Activated CD4-positive, alpha-beta T cell treated with anti-CD3 and anti-CD28 coated beads, Interleukin-2, amount 10 ng/mL, durations not matched to agents 24 days and 14 days (primary cell): ENCODE results near the gene CCDC149. TPM values are rescaled to one million over a fixed set of nuclear protein-coding genes. Genes with fewer than 3 reads are reported as not detected.

Experiments
- DNase-seq: peaks from one replicate; pipeline ENCODE4 v3.0.0; 2022
- H3K27ac Mint-ChIP-seq: one replicate; pipeline ENCODE4 v1.8.0; 2022; ENCODE audit warnings: mild to moderate bottlenecking, mixed read lengths
- H3K27me3 Mint-ChIP-seq: one replicate; pipeline ENCODE4 v1.8.0; 2022; ENCODE audit warnings: mixed read lengths
- H3K36me3 Mint-ChIP-seq: one replicate; pipeline ENCODE4 v1.8.0; 2022; ENCODE audit warnings: low read depth, mild to moderate bottlenecking, mixed read lengths
- H3K4me1 Mint-ChIP-seq: one replicate; pipeline ENCODE4 v1.8.0; 2021; ENCODE audit warnings: mixed read lengths
- H3K4me3 Mint-ChIP-seq: one replicate; pipeline ENCODE4 v1.8.0; 2022; ENCODE audit warnings: mild to moderate bottlenecking, moderate library complexity, mixed read lengths
- H3K9me3 Mint-ChIP-seq: one replicate; pipeline ENCODE4 v1.8.0; 2021; ENCODE audit warnings: mixed read lengths
- intact Hi-C: fragments of 100-400 bp; cut with micrococcal nuclease; formaldehyde crosslinking; loops from one replicate; pipeline ENCODE4 v1.15.1; 2023
- total RNA-seq: library from RNA; stranded (reverse); gene quantifications from 2 replicates; pipeline ENCODE4 v1.2.3, GENCODE V29; 2022

Gene CCDC149
- total RNA-seq, 1 donor from 2014 or later: not detected

DNA sequence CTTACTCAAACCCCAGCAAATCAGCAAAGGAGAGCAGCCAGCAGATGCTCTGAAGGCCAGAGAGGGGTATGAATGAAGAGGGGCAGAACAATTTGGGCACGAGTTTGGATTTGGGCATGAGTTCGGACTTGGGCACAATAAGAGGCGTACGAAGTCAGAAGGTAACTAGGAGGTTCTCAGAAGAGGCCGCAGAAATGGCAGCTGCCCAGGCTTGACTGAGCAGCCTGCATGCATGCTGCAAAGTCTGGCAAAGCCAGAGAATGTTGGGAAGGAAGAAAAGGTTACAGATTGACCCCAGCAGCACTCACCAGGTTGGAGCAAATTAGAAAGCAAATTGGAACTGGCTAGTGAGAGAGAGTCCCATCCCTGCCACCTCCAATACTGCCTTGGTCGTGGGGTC lies 15.2 kb downstream of the CCDC149 start:
- H3K4me3 Mint-ChIP-seq: no peak overlapping the region

GRCh38 chr4:24896977-24897376 lies 15.9 kb downstream of the CCDC149 start:
- Mint-ChIP-seq H3K4me1 (no peaks in the 10 kb centered on the region), H3K27me3 (no peaks in the 10 kb centered on the region)
- no peak for DNase-seq

More for the DNA sequence above, 15.2 kb downstream of the CCDC149 start:
- Mint-ChIP-seq H3K27me3 (no peaks in the 10 kb centered on the region), H3K9me3 (no peaks in the 10 kb centered on the region), H3K27ac (no peak overlapping the region), H3K4me1 (no peaks in the 10 kb centered on the region), H3K36me3 (no peaks in the 10 kb centered on the region)
- intact Hi-C loops: no loop called here
- DNase-seq: no peak

DNA sequence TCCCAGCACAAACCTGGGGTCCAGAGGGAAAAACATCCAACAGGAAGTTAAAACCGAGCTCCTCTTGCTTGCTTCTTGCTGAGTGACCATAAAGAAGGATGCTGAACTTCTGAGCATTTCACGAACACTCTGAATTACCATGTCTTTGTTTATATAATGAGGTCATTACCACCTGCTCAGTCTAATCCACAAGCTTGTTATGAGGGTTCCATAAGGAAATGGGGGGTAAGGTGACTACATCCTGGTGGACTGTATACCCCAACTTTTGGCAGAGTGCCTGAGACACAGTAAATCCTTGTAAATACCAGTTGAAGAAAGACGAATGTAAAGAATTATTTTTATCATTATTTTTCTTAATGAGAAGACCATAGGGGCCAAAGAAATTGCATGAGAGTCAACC lies 16.8 kb downstream of the CCDC149 start:
- H3K36me3 Mint-ChIP-seq: no peaks in the 10 kb centered on the region
- H3K4me3 Mint-ChIP-seq: no peak overlapping the region
- no peaks in the 10 kb centered on the region for H3K4me1 Mint-ChIP-seq
- no peak for DNase-seq
- no peaks in the 10 kb centered on the region for H3K9me3 Mint-ChIP-seq
- H3K27ac Mint-ChIP-seq: no peak overlapping the region
- intact Hi-C loops: no loop called here
- H3K27me3 Mint-ChIP-seq: no peaks in the 10 kb centered on the region

More at GRCh38 chr4:24896977-24897376, 15.9 kb downstream of the CCDC149 start:
- no peaks in the 10 kb centered on the region for H3K36me3 Mint-ChIP-seq
- H3K4me3 Mint-ChIP-seq: no peak overlapping the region
- intact Hi-C loops: no loop called here
- no peaks in the 10 kb centered on the region for H3K9me3 Mint-ChIP-seq
- H3K27ac Mint-ChIP-seq: no peak overlapping the region

DNA sequence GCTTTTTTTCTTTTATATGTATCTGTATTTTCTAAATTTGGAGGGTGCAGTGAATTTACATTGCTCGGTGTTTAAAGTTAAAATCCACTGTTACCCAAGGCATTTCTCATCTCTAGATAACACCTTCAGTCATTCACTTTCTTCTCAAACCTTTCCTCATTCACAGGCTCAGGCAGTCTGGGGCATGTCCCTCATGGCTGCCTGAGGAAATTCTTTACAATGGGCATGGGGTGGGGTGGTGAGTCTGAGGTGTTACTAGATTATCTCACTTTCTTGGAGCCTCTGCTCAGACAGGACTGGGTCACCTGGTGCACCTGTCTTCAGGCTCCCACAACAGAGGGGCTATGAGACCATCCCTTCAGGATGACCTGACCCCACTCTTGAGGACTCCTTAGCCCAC lies 17.4 kb downstream of the CCDC149 start:
- Mint-ChIP-seq H3K27ac (no peak overlapping the region), H3K36me3 (no peaks in the 10 kb centered on the region), H3K27me3 (no peaks in the 10 kb centered on the region), H3K9me3 (no peaks in the 10 kb centered on the region), H3K4me3 (no peak overlapping the region), H3K4me1 (no peaks in the 10 kb centered on the region)
- intact Hi-C loops: no loop called here
- DNase-seq: no peak

DNA sequence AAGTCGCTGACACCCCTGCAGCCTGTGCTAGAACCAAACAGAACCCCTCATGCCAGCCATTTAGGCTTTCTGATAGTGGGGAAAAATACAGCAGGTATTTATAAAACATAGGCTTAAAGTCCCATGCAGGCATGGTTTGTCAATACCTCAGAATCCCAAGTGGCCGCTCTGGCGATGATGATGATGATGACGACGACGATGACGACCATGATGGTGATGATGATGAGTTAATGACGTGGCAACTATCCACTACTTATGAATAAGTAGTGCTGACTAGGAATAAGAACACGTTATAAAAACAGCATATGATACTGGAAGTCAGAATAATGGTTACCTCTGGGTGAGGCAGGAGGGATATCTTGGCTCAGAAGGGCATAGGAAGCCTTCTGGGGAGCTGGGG lies 18.0 kb downstream of the CCDC149 start:
- Mint-ChIP-seq H3K4me1 (no peaks in the 10 kb centered on the region), H3K36me3 (no peaks in the 10 kb centered on the region), H3K4me3 (no peak overlapping the region), H3K27me3 (no peaks in the 10 kb centered on the region), H3K27ac (no peak overlapping the region), H3K9me3 (no peaks in the 10 kb centered on the region)
- intact Hi-C loops: no loop called here
- DNase-seq: no peak

GRCh38 chr4:24894243-24894642 lies 18.6 kb downstream of the CCDC149 start:
- no peak for DNase-seq
- no peak overlapping the region for H3K27ac Mint-ChIP-seq
- no peak overlapping the region for H3K4me3 Mint-ChIP-seq
- H3K36me3 Mint-ChIP-seq: no peaks in the 10 kb centered on the region
- intact Hi-C loops: no loop called here
- no peaks in the 10 kb centered on the region for H3K9me3 Mint-ChIP-seq
- no peaks in the 10 kb centered on the region for H3K4me1 Mint-ChIP-seq
- no peaks in the 10 kb centered on the region for H3K27me3 Mint-ChIP-seq

DNA sequence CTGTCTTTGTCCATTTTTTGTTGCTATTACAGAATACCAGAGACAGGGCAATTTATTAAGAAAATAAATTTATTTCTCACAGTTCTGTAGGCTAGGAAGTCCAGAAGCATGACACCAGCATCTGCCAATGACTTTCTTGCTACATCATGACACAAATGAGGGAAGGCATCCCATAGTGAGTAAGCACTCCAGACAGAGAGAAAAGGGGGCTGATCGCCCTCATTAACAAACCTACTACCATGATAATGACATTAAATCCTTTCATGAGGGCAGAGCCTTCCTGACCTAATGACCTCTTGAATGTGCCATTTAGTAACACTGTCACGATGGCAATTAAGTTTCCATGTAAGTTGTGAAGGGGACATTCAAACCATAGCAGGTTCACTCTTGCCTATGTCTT lies 20.1 kb downstream of the CCDC149 start:
- H3K9me3 Mint-ChIP-seq: no peaks in the 10 kb centered on the region
- no peak overlapping the region for H3K27ac Mint-ChIP-seq
- no peaks in the 10 kb centered on the region for H3K36me3 Mint-ChIP-seq
- no peaks in the 10 kb centered on the region for H3K27me3 Mint-ChIP-seq
- no peak overlapping the region for H3K4me3 Mint-ChIP-seq
- DNase-seq: no peak
- H3K4me1 Mint-ChIP-seq: no peaks in the 10 kb centered on the region
- intact Hi-C loops: no loop called here

DNA sequence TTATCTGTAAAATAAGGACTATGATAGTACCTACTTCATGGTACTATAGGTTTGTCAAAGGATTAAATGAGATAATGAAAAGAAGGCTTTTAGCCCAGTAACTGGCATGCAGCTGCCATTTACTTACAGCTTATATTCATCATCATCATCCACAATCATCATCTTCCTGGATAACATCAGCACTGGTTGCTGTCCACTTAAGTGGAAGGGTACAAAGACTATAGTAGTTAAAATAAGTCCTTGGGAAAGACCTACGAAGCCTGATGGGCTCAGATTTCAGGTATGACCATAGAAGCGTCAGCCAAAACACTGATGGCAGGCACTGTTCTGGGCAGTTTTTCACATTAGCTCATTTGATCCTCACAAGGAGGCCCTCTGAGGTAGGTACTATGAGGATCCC lies 20.6 kb downstream of the CCDC149 start:
- Mint-ChIP-seq H3K27ac (no peak overlapping the region), H3K27me3 (no peaks in the 10 kb centered on the region), H3K36me3 (no peaks in the 10 kb centered on the region), H3K4me1 (no peaks in the 10 kb centered on the region), H3K4me3 (no peak overlapping the region), H3K9me3 (no peaks in the 10 kb centered on the region)
- intact Hi-C loops: no loop called here
- DNase-seq: no peak

GRCh38 chr4:24890561-24891126 lies 22.2 kb downstream of the CCDC149 start:
- H3K36me3 Mint-ChIP-seq: no peaks in the 10 kb centered on the region
- no peaks in the 10 kb centered on the region for H3K9me3 Mint-ChIP-seq
- H3K4me1 Mint-ChIP-seq: no peaks in the 10 kb centered on the region
- no peaks in the 10 kb centered on the region for H3K27me3 Mint-ChIP-seq
- no peak overlapping the region for H3K27ac Mint-ChIP-seq
- H3K4me3 Mint-ChIP-seq: no peak overlapping the region
- DNase-seq: no peak
- intact Hi-C loops: no loop called here

DNA sequence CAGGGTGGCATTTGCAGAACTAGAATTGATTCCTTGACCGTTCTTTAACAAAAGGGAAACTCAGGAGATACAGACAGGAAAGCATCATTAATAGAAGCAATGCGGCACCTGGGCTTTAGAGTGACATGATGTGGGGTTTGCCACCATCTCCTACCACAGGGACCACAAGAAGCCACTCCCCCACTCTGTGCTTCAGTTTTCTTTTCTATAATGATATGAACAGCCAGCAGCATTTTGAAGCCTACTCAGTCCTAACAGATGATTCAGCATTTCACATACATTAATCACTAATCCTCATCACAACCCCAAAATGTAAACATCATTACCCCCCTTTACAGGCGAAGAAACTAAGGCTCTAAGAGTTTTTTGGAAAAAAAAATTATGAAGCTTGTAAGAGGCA lies 22.9 kb downstream of the CCDC149 start:
- no peak overlapping the region for H3K27ac Mint-ChIP-seq
- intact Hi-C loops: no loop called here
- no peak overlapping the region for H3K4me3 Mint-ChIP-seq
- H3K27me3 Mint-ChIP-seq: no peaks in the 10 kb centered on the region
- no peaks in the 10 kb centered on the region for H3K9me3 Mint-ChIP-seq
- no peaks in the 10 kb centered on the region for H3K36me3 Mint-ChIP-seq
- no peak for DNase-seq
- H3K4me1 Mint-ChIP-seq: no peaks in the 10 kb centered on the region

GRCh38 chr4:24888475-24889344 lies 24.1 kb downstream of the CCDC149 start:
- Mint-ChIP-seq H3K4me1 (no peaks in the 10 kb centered on the region), H3K27ac (no peak overlapping the region), H3K9me3 (no peaks in the 10 kb centered on the region), H3K4me3 (no peak overlapping the region), H3K27me3 (no peaks in the 10 kb centered on the region), H3K36me3 (no peaks in the 10 kb centered on the region)
- intact Hi-C loops: no loop called here
- DNase-seq: no peak

GRCh38 chr4:24887881-24888430 lies 24.9 kb downstream of the CCDC149 start:
- Mint-ChIP-seq H3K4me1 (no peaks in the 10 kb centered on the region), H3K27ac (no peak overlapping the region), H3K9me3 (no peaks in the 10 kb centered on the region), H3K36me3 (no peaks in the 10 kb centered on the region), H3K4me3 (no peak overlapping the region), H3K27me3 (no peaks in the 10 kb centered on the region)
- intact Hi-C loops: no loop called here
- no peak for DNase-seq

GRCh38 chr4:24886596-24886995 lies 26.2 kb downstream of the CCDC149 start:
- no peaks in the 10 kb centered on the region for H3K36me3 Mint-ChIP-seq
- no peak overlapping the region for H3K4me3 Mint-ChIP-seq
- H3K27me3 Mint-ChIP-seq: no peaks in the 10 kb centered on the region
- no peak for DNase-seq
- no peaks in the 10 kb centered on the region for H3K4me1 Mint-ChIP-seq
- intact Hi-C loops: no loop called here
- H3K9me3 Mint-ChIP-seq: no peaks in the 10 kb centered on the region
- H3K27ac Mint-ChIP-seq: no peak overlapping the region

DNA sequence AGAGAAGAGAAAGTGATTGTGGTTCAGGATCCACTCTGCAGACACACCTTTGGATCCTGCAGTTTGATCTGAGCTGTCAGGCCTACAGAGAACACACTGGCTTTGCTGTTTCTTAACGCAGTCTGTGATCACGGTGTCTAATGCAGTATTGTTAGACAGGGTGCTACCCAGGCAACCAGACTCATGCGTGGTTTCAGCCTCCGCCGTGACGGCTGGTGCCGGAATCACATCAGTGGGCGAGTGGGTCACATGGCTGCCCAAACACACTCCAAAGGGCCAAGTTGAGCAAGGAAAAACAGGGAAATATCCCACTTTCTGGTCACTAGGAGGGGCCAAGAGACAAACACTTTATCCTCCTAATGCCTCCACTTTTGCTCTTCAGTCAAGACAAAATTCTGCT lies 27.5 kb downstream of the CCDC149 start:
- Mint-ChIP-seq H3K36me3 (no peaks in the 10 kb centered on the region), H3K27ac (no peak overlapping the region), H3K4me1 (no peaks in the 10 kb centered on the region), H3K9me3 (no peaks in the 10 kb centered on the region), H3K27me3 (no peaks in the 10 kb centered on the region), H3K4me3 (no peak overlapping the region)
- no peak for DNase-seq
- intact Hi-C loops: no loop called here
